ENCODE results near the gene ITPKB. TPM values are rescaled to one million over a fixed set of nuclear protein-coding genes. Genes with fewer than 3 reads are reported as not detected.

ITPKB gene
- total RNA-seq, 2 donors from 2014 or later, result 22.4 to 28.3 TPM

DNA sequence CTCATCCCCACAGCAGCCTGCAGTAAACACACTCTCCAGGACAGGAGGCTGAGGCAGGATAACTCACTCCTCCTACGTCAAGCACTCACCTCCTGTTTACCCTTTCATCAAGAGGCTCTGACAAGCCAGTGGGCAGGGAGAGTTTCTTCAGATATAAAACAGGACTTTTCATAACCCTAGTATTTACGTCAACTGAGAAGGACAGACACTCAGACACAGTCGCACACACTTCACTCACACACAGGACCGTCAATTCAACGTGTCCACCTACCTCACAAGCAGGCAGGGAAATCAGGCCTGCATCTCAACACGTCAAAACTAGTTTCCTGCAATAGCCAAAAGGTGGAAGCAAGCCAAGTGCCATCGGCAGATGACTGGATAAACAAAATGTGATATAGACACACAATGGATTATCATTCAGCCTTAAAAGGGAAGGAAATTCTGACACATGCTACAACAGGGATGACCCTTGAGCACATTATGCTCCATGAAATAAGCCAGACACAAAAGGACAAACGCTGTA lies 48.6 kb downstream of the ITPKB start:
- H3K27ac Mint-ChIP-seq, result no peak overlapping the region
- no peak overlapping the region for H3K4me3 Mint-ChIP-seq
- TF ChIP-seq, protein P1, sequence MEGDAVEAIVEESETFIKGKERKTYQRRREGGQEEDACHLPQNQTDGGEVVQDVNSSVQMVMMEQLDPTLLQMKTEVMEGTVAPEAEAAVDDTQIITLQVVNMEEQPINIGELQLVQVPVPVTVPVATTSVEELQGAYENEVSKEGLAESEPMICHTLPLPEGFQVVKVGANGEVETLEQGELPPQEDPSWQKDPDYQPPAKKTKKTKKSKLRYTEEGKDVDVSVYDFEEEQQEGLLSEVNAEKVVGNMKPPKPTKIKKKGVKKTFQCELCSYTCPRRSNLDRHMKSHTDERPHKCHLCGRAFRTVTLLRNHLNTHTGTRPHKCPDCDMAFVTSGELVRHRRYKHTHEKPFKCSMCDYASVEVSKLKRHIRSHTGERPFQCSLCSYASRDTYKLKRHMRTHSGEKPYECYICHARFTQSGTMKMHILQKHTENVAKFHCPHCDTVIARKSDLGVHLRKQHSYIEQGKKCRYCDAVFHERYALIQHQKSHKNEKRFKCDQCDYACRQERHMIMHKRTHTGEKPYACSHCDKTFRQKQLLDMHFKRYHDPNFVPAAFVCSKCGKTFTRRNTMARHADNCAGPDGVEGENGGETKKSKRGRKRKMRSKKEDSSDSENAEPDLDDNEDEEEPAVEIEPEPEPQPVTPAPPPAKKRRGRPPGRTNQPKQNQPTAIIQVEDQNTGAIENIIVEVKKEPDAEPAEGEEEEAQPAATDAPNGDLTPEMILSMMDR (conservative IDR thresholded peaks at IDR 0.05), result no peak
- no peak for DNase-seq
- peaks cover 15% of the 10 kb centered on the region for H3K4me1 ChIP-seq (ENCODE audit: control insufficient read depth, insufficient read depth, low read length)
- no peak overlapping the region for H3K27ac ChIP-seq (ENCODE audit: low read depth, low read length)
- peaks cover 9% of the 10 kb centered on the region for H3K36me3 Mint-ChIP-seq (ENCODE audit: low read depth)
- WGBS, 2 experiments (ENCODE audit: insufficient coverage in 1 of 2, insufficient read length in 1 of 2), result 94% methylated on average over 7 to 8 of the region's 8 CpGs
- H3K27me3 Mint-ChIP-seq (ENCODE audit: insufficient read depth), result peaks cover 2% of the 10 kb centered on the region
- H3K4me1 Mint-ChIP-seq, result peaks cover 37% of the 10 kb centered on the region
- H3K9ac ChIP-seq (ENCODE audit: extremely low read depth, low read length, poor library complexity, severe bottlenecking), result no peak overlapping the region
- peaks cover 21% of the 10 kb centered on the region for H3K36me3 ChIP-seq (ENCODE audit: control insufficient read depth, insufficient read depth, low read length)
- no peaks in the 10 kb centered on the region for H3K27me3 ChIP-seq (ENCODE audit: control insufficient read depth, insufficient read depth, low read length, poor library complexity, severe bottlenecking)
- no peak overlapping the region for H3K4me3 ChIP-seq (ENCODE audit: low read length)
- no peaks in the 10 kb centered on the region for H3K9me3 ChIP-seq (ENCODE audit: control insufficient read depth, low read length)
- no peaks in the 10 kb centered on the region for H3K9me3 Mint-ChIP-seq

DNA sequence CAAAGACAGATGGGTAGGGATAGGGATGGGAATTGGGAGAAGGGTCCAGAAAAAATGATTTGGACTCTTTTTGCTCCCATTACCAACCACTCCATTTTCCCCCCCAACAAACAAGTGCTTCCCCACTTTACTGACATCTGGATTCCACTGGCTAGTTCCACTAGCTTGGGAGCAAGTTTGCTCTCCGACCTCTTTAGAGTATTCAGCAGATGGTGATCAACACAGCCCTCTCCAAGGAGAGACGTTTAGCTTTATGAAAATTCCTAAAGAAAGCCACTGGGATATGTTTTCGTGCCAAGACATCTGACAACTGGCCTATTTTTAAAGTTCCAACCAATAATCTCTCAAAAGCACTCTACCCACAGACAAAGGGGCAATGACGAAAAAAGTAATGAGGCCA lies 50.3 kb downstream of the ITPKB start:
- no peak overlapping the region for H3K27ac Mint-ChIP-seq
- no peak overlapping the region for H3K4me3 Mint-ChIP-seq
- 95 to 96% methylated on average over 3 to 4 of the region's 4 CpGs for WGBS, 2 experiments (ENCODE audit: insufficient coverage in 1 of 2, insufficient read length in 1 of 2)
- no peak for DNase-seq
- TF ChIP-seq, protein P1 (conservative IDR thresholded peaks at IDR 0.05), result no peak
- peaks cover 37% of the 10 kb centered on the region for H3K4me1 Mint-ChIP-seq
- no peak overlapping the region for H3K4me3 ChIP-seq (ENCODE audit: low read length)
- H3K4me1 ChIP-seq (ENCODE audit: control insufficient read depth, insufficient read depth, low read length), result peaks cover 15% of the 10 kb centered on the region
- H3K9me3 ChIP-seq (ENCODE audit: control insufficient read depth, low read length), result no peaks in the 10 kb centered on the region
- peaks cover 18% of the 10 kb centered on the region for H3K36me3 ChIP-seq (ENCODE audit: control insufficient read depth, insufficient read depth, low read length)
- H3K36me3 Mint-ChIP-seq (ENCODE audit: low read depth), result peaks cover 24% of the 10 kb centered on the region
- no peak overlapping the region for H3K9ac ChIP-seq (ENCODE audit: extremely low read depth, low read length, poor library complexity, severe bottlenecking)
- H3K9me3 Mint-ChIP-seq, result no peaks in the 10 kb centered on the region
- H3K27ac ChIP-seq (ENCODE audit: low read depth, low read length), result no peak overlapping the region
- H3K27me3 Mint-ChIP-seq (ENCODE audit: insufficient read depth), result peaks cover 11% of the 10 kb centered on the region
- H3K27me3 ChIP-seq (ENCODE audit: control insufficient read depth, insufficient read depth, low read length, poor library complexity, severe bottlenecking), result no peaks in the 10 kb centered on the region

DNA sequence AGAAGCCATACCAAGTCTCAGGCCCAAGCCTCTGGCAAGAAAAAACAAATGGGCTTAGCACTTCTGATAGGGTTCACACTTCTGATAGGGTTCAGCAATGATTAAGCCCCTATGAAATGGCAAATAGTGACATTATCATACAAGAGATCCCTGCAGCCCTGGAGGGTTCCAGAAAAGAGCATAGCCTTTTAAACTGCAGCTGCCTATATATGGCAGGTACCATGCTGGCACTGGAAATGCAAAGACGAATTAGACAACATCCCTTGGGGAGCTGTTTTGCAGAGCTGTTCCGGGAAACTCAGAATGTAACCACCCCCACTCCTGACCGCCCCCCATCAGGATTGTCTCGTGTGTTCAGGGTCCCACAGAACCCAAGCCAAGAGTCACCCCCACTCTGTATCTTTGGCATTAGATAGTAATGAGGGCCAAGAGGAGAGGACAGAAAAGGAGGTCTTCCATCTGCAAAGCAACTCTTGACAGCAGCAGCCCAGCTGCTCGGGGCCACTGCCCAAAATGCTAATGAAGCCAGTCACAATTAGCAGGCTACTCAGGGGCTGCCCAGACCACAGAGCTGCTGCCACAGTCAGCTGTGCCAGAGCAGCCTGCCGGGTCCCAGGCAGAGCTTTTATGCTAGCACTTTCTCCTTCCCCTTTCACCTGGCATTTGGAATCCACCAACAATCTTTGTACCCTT lies 50.9 kb downstream of the ITPKB start:
- Histone ChIP-seq H3K27me3 (ENCODE audit: control insufficient read depth, insufficient read depth, low read length, poor library complexity, severe bottlenecking) (no peaks in the 10 kb centered on the region), H3K36me3 (ENCODE audit: control insufficient read depth, insufficient read depth, low read length) (peaks cover 17% of the 10 kb centered on the region), H3K27ac (ENCODE audit: low read depth, low read length) (no peak overlapping the region), H3K9ac (ENCODE audit: extremely low read depth, low read length, poor library complexity, severe bottlenecking) (no peak overlapping the region), H3K9me3 (ENCODE audit: control insufficient read depth, low read length) (no peaks in the 10 kb centered on the region), H3K4me1 (ENCODE audit: control insufficient read depth, insufficient read depth, low read length) (peaks cover 15% of the 10 kb centered on the region), H3K4me3 (ENCODE audit: low read length) (no peak overlapping the region)
- Mint-ChIP-seq H3K4me1 (peaks cover 37% of the 10 kb centered on the region), H3K4me3 (no peak overlapping the region), H3K27me3 (ENCODE audit: insufficient read depth) (peaks cover 15% of the 10 kb centered on the region), H3K27ac (peak overlapping the region; percentile 28), H3K36me3 (ENCODE audit: low read depth) (peaks cover 25% of the 10 kb centered on the region), H3K9me3 (no peaks in the 10 kb centered on the region)
- WGBS, 2 experiments (ENCODE audit: insufficient coverage in 1 of 2, insufficient read length in 1 of 2), result 61 to 68% methylated on average over 3 to 6 of the region's 6 CpGs
- TF ChIP-seq, protein P1 (conservative IDR thresholded peaks at IDR 0.05), result no peak
- DNase-seq, result no peak
